Stimulated activated CD4-positive, alpha-beta T cell treated with anti-CD3 and anti-CD28 coated beads, Interleukin-1b, Interleukin-23, amount 100 ng/mL, for 24 hours (primary cell): ENCODE data around the gene TNFRSF18.

ENCODE experiments used
- DNase-seq, 4 experiments: peaks; one replicate each; pipeline ENCODE4 v3.0.0-alpha.2; 2020; ENCODE audit warnings: low read depth in 4 of 4, low spot score in 1 of 4

The TNFRSF18 gene

DNA sequence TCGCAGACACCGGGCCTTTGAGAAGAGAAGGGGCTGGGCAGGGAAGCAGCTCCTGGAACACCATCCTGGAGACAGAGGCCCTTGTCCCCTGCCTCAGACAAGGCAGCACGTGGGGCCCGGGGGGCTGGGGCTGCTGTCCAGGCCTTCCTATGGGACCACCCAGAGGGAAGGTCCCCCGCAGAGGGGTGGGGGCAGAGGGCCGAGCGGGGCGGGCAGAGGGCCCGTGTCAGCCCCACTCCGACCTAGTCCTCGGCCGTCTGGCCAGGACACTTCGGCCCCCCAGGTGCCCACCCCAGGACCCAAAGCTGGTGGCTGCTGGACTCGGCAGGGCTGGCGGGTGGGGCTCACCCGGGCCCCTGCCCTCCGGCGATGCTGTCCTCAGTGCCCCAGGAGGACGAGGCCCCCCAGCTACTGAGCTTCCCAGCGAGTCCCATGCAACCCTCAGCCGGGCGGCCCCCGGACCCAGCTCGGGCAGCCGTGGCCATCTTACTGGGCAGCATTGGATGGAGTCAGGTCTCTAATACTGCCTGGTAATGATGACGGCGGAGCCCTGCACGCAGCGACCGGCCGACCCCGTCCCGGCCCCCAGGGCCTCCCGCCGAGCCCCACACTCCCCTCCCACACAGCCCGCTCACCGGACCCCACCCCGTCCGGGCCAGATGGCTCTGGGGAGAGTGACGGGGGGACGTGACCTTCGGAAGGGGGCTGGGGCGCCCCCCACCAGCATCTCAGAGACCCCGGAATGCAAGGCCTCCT lies 39.6 kb downstream of the TNFRSF18 start:
- no peak for DNase-seq

DNA sequence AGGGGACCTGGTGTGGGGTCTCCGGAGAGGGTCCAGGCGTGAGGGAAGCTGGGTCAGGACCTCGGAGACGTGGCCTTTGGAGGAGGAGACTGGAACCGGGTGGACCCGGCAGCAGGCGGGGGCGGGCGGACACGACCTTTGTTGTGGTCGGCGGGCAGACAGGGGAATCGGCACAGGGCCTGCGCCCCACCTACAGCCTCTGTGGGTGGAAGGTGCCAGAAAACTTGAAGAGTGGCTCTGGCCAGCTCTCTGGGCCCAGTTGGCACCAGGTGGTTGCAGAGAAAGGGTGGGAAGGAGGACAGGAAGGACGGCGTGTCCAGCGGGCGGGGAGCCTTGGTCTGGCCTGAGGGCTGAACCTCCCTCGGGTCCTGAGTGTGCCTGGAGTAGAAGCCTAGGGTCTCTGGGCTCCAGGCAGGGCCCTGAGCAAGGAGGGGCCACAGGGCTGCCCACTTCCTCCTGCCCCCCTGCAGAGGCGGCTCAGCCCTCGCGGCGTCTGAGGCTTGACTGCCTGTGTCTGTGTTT lies 40.4 kb downstream of the TNFRSF18 start:
- DNase-seq: no peak

DNA sequence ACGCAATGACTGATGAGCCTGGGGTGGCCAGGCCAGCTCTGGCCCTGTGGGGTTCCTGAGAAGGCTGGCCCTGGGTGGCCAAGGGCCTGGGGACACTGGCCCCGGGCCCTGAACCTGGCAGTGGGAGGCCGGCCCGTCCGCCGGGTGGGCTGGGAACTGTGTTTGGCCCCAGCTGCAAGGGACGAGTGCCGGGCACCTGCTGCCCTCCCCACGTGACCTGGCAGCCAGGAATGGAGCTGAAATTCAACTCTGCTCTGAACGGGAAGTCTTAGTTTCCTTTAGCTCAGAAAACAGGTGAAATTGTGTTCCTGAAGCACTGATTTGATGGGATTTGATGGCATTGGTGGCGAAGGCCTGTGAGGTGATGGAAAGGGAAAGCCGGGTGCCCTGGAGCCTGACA lies 40.9 kb downstream of the TNFRSF18 start:
- DNase-seq: no peak

DNA sequence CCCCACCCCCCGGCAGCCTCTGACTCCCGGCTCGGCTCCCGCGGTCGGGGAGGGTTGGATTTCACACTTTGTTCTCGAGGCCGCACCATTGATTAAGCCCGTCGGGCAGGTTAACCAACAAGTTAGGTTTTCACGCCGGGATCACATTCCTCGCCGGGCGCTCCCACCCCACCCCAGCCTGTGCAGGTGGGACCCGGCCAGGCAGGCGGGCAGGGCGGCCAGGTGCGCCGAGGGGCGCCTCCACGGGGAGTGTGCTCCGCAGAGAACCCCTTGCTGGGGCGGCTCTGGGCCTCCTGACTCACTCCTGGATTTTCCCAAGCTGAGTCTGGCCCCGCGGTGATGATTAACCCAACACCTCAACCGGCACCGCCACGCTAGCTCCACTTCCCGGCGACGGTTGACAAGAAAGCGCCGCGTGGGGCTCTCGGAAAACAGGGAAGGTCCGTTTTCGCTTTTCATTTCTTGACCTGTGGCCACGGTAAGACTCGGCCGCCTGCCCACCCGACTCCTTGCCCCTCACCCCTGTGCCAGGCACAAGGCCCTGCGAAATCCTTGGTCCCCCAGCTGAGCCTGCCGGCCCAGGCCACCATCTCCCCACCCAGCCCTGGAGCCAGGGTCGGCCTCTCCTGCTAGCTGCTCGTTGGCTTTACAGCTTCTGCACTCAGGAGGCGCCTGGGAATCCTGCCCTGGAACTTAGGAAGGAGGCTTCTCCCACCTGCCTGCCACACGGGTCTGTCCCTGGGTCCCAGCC lies 41.5 kb downstream of the TNFRSF18 start:
- no peak for DNase-seq

- no peak for DNase-seq
Measured at GRCh38 chr1:1164361-1164700, 42.1 kb downstream of the TNFRSF18 start.

- DNase-seq: no peak
Measured at GRCh38 chr1:1163538-1164070, 42.8 kb downstream of the TNFRSF18 start.

- no peak for DNase-seq
Measured at GRCh38 chr1:1162597-1163537, 43.5 kb downstream of the TNFRSF18 start.

- no peak for DNase-seq
Measured at GRCh38 chr1:1161683-1162079, 44.7 kb downstream of the TNFRSF18 start.

DNA sequence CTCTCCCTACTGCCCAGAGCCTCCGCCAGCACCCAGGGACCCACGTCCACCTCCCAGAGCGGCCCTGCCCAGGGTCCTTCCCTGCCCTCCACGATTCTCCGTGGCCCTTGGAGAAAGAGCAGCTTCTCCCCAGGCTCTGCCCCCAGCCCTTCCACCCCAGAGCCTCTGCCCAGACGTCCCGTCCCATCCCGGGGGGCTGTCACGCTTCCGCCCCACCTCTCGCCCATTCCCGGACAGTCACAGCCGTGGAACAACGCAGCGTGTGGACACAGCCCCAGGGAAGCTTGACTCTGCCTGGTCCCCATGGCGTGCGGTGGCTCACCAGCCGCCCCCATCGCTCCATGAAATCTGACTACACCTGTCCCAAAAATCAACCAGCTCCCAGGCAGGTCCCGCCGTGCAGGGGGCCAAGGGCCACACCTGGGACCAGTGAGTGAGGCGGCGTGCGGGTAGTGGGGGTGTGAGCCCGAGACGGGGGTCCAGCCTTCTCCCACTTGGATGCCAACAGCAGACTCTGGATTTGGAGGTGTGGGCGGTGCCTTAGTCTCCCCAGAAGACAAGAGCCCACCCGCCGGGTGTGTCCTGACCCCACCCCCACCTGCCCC lies 45.2 kb downstream of the TNFRSF18 start:
- DNase-seq: no peak

DNA sequence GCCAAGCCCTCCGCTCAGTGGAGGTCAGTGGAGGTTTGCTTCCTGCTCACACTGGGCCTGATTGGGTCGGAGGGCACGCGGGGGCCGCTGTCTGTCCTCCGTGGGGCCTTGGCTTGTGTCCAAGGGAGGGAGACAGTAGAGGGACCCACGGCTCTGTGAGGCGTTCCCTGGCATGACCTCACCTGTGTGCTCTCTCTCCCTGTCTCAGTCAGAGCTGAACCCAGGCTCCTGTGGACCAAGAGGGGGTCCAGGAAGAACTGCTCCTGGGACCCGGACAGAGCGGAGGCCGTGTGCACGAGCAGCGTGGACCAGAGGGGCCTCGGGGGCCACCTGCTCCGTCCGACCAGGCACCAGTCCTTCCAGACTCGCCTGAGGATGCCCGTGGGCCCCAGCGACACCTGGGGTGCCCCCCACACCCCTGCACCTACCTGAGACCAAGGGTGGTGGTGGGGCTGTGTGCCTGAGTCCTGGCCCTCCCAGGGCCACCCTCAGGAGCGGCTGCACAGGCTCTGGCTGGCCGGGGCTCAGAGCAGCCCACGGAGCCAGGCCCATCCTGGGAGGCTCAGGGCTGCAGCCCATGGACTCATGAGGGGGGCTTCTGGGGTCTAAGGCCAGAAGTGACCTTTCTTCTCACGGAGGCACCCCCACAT lies 46.0 kb downstream of the TNFRSF18 start:
- no peak for DNase-seq

DNA sequence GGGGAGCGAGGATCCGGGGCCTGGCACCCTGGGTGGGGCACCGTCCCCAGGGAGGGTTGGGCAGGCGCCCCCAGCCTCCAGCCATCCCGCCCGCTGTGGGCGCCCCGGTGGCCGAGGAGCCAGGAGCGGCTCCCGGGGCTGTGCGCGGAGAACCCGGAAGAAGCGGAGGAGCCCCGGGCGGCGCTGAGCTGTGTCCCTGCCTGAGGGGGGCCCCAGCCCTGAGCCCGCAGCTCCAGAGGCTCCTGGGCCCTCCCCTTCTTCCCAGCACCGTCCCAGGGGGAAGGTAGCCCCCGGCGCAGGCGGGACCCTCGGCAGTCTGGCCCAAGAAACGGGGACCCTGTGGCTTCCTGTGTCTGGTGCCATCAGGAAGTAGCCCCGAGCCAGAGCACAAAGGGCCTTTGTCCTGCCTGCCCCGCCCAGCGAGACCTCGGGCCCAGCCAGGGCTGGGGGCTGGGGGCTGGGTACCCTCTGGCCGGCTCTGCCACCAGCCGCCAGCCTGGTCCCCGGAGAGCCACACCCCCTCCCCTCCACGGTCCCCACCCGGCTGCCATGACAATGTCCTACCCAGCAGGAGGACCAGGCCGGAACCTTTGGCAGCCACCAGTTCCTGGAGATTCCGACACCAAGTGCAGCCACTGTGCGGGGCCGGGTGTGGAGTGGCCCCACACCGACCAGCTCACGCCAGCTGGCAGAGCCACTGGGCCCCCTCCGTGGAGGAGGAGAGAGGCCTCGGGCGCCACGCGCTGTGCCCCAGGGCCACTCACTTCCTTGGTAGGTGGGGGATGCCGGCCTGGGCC lies 48.3 kb downstream of the TNFRSF18 start:
- DNase-seq: no peak

DNA sequence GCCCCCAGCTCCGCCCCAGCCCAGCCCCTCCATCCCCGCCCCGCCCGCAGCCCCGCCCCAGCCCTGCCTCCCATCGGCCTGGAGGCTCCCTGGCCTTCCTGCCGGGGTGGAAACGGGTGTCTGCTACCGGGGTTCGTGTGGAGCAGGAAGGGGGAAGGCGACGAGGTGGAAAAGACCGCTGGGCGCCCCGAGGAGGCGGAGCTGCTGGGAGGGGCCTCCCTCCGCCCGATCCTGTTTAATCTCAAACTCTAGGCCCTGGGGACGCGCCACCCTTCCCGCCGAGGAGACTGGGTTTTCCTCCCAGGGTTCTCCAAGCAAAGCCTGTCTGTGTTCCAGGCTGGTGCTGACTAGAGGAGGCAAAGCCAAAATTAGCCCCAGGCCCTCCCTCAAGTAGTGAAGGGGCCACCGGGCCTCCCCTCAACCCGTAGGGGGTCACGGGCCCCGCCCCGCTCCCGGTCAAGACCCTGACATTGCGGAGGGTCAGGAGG lies 48.9 kb downstream of the TNFRSF18 start:
- DNase-seq: peak in 3 of 4 experiments; percentile 37 to 69 (median 42)

GRCh38 chr1:1157033-1157365 lies 49.4 kb downstream of the TNFRSF18 start:
- no peak for DNase-seq

DNA sequence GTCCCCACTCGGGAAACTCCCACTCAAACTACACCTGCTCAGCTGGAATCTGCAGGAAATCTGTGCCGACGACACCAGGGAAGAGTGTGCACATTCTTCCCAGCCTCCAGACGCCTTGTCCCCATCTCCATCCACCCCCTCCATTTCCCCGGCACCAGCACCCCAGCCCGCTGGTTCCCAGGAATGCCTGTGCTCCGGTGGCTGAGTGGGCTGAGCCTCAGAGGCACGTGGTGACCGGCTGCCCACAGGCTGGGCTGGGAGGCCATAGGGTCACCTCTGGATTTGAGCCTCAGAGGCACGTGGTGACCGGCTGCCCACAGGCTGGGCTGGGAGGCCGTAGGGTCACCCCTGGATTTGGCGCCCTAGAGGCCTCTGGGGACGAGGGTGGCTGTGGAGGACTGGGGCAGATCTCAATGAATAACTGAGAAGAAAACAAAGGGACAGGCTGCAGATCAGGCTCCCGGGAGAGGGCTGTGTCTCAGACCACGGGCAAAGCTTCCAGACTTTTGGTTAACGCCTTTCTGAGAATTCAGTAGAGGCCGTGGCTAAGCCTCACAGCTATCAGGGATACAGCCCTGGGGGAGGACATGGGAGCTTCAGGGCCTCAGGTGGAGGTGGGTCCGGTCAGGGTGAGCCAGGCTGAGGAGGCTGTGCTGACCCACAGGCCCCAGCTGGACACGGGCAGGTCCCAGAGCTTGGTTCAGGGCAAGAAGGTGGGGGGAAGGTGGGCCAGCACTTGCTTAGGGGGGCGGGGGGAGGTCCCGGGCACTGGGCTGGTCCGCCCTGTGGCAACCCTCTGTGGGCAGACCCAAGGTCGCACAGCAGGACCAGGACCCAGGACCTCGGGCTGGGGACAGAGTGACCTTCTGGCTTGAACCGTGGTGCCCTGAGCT lies 50.0 kb downstream of the TNFRSF18 start:
- no peak for DNase-seq

DNA sequence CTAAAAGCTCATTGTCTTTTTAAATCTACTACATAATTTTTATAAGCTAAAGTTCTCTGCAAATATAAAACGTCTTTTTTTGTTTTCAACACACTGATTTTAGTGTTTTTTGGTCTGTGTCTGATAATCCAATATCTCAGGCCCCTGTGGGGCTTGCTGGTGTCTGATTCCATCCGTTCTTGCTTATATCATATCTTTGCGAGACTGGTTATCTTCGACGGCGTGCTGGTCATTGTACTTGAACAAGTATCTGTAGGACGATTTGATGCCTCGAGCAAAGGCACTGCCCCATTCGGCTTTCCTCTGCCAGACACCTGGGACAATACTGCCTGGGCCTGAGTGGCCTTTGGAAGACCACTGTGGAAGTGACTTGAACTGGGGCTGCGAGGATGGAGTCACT lies 51.1 kb downstream of the TNFRSF18 start:
- DNase-seq: no peak

- DNase-seq: no peak
Measured at GRCh38 chr1:1153874-1154273, 52.5 kb downstream of the TNFRSF18 start.
